Uterus (tissue), 2 donors: ENCODE results near the gene MYCL.

Source experiments
- POLR2A ChIP-seq, 2 donors: fragments of 450-650 bp; IDR thresholded peaks; one replicate each; pipeline ENCODE4 v1.6.1; 2016; ENCODE audit warnings: antibody characterized with exemption in 2 of 2, mild to moderate bottlenecking in 1 of 2, moderate library complexity in 1 of 2
- TF ChIP-seq, protein P1 (sequence below), 4 experiments: fragments of 200-600 bp in 2 of 4; fragments of 450-650 bp in 2 of 4; sonication (generic) in 2 of 4; IDR thresholded peaks; one replicate each; pipeline ENCODE4 v1.5.1; 2016 to 2019; ENCODE audit warnings: antibody characterized with exemption in 4 of 4, mild to moderate bottlenecking in 2 of 4, moderate library complexity in 1 of 4

- TF ChIP-seq, protein P1, sequence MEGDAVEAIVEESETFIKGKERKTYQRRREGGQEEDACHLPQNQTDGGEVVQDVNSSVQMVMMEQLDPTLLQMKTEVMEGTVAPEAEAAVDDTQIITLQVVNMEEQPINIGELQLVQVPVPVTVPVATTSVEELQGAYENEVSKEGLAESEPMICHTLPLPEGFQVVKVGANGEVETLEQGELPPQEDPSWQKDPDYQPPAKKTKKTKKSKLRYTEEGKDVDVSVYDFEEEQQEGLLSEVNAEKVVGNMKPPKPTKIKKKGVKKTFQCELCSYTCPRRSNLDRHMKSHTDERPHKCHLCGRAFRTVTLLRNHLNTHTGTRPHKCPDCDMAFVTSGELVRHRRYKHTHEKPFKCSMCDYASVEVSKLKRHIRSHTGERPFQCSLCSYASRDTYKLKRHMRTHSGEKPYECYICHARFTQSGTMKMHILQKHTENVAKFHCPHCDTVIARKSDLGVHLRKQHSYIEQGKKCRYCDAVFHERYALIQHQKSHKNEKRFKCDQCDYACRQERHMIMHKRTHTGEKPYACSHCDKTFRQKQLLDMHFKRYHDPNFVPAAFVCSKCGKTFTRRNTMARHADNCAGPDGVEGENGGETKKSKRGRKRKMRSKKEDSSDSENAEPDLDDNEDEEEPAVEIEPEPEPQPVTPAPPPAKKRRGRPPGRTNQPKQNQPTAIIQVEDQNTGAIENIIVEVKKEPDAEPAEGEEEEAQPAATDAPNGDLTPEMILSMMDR (IDR thresholded peaks at IDR 0.05), result no peak
- no peak for TF ChIP-seq POLR2A (IDR thresholded peaks at IDR 0.05)
Observed at GRCh38 chr1:39901464-39901713, 328 bp downstream of the MYCL start.
